Limb (tissue), 2 donors: ENCODE measurements around the gene MGAT4A.
"Not testable (repeated sequence)": the region's sequence is repeated elsewhere in the genome, so short reads cannot be mapped to it uniquely, and the experiment has no call there.

Experiments
- DNase-seq, 2 donors: peaks; one replicate each; pipeline ENCODE4 v3.0.0-alpha.2; 2016; ENCODE audit errors: extremely low spot score in 2 of 2

MGAT4A gene

DNA sequence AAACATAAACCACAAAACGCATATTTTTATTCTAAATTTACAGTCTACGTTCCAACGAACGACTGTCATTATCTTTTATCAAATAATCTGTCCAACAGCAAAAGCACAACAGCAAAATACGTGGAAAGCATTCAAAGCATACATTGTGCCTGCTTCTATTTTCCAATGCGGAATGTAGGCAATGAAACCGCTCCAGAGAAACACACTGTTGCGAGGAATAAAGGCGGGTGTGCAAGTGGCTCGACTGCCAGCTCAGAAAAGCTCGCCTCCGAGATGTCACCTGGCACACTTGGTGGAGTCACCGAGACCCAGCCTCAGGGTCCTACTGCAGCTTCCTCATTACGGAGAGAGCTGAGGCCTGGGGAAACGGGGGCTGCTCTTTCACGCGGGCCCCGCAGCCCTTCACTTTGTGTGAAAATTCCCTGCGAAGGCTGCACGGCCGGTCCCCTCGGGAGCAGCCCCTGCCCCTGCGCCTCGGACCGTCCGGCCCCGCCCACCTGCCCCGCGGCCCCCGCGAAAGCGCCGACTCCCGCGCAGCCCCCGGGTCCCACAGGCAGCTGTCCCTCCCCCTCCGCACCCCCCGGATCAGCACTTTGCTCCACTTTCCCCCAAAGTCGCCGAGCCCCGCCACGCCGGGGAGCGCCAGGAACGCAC lies 752 bp downstream of the MGAT4A start:
- DNase-seq: peak; percentile 24 to 68

DNA sequence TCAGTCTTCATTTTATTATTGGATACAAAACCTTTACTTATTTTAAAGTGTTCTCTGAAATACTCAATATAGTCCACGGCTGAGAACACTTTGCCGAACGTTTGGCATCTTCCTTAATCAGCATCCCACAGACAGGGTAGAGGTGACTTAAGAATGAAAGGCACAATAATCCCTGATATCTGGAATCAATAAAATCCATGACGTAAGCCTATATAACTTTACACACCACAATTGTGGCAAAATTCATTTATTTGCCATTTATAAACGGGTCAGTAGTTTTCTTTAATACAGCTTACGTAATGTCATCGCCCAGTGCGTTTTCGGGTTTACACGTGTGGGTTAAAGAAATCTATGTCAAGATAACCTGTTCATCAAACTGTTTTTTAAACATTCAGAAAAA lies 1.3 kb downstream of the MGAT4A start:
- DNase-seq: no peak

DNA sequence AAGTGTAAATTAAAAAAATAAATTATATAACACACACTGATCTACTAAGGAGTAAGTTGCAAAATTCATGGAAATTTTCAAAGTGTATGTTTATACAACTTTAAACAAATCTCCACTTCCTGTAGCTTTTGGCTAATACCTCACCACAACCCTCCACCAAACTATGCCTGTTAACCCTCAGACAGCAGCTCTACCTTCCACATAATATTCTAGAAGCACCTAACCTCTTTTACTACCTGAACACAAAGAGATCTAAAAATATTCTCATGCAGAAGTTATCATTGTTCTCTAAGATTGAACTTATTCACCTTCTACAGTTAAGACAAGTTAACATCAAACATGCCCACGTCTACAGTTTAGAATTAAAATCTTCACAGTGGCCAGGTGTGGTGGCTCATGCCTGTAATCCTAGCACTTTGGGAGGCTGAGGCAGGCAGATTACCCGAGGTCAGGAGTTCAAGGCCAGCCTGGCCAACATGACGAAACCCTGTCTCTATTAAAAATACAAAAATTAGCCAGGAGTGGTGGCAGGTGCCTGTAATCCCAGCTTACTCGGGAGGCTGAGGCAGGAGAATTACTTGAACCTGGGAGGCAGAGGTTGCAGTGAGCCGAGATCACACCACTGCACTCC lies 2.7 kb downstream of the MGAT4A start:
- DNase-seq: not testable (repeated sequence)

DNA sequence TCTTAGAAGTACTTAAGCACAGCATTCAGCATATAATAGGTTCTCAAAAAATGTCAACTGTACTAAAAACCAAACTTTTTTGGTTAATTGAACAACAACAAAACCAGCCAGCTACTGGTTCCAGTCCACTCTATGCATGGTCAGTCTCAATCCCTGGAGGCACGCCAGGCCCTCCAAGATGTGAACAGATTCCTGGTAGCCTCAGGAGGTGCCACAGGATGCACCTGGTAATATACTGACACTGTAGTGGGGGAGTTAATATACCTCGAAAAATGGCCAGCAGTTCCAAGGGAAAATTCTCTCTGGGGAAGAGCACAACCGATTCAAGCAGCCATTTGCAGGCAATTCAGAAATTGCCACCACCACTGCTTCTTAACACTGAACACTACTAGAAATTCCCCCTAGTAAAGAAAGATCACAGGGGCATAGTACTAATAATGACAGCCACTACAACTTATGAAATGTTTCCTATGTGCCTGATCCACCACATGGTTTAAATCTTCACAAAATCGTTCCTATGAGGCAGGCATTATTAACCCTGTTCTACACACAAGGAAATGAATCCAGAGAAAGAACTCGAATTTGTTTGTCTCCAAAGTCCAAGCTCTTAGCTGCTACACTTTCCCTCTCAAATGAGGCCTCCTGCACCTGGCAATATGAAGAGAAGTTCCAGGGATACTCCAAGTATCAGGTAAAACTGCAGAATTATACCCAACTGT lies 3.4 kb downstream of the MGAT4A start:
- no peak for DNase-seq

DNA sequence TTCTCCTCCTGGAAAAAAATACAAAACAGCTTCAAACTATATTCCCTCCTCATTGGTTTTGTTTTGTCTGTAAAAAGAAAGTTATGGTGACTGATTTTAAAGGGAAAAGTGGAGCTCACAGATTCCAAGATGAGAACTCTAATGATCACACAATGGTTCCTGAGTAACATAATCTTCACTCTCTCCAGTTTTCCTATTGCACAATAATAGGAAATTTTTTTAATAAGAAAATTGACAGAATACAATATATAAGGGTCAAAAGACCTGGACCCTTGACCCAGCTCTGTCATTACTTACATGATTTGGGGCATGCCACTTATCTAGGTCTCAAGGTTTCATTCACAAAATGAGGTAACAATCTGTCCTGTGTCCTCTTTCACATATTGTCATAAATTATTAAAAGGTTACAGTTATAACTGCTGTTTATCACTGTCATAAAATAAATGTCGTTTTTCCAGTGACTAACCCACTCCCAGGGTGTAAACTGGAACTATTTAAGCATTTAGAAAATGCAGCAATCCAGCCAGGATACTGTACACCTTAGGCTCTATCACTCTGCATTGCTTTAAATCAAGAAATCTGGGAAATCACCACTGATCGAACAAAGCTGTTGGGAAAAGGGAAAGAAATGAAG lies 4.1 kb downstream of the MGAT4A start:
- DNase-seq: no peak

DNA sequence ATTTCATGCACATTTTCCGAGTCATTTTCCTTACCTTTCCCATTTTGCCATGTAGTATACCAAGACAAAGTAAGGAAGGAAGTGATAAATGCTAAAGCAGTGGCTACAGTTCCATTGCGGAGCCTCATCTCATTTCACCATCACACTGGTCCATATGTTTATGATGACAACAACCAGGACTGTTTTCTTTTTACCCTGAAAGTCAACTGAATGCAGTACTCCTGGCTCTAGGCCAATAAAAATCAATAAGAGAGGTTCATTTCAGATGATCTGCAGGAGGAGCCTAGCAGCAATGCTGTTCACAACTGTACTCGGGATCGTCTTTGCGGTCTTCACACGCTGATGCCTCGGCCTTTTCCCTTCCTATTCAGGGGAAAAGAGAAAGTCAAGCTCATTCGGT lies 4.7 kb downstream of the MGAT4A start:
- DNase-seq: no peak

DNA sequence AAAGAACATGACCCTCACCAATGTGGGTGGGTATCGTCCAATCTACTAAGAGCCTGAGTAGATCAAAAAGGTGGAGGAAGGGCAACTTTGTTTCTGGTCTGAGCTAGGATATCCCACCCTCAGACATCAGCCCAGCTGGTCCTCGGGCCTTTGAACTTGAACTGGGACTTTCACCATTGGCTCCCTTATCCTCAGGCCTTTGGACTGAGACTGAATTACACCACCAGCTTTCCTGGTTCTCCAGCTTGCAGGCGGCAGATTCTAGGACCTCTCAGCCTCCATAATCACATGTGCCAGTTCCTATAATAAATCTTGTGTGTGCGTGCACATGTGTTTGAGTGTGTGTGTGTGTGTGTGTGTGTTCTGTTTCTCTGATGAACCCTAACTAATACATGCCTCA lies 10.6 kb downstream of the MGAT4A start:
- DNase-seq: no peak

DNA sequence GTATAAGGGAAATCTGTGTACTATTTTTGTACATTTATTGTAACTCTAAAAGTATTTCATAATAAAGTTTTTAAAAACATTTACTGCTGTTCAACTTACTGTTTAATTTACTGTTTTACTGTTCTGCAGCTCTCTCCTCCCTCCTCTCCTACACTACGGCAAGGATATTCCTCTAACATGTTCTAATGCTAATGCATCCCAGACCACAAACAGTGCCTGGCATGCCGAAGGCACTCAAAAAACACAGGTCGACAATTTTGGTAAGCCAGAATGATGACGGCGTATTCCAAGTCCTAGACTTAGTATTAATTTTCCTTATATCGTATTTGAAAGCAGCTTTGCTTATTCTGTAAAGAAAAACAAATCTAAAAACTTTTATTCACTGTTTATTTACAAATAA lies 13.3 kb downstream of the MGAT4A start:
- no peak for DNase-seq

DNA sequence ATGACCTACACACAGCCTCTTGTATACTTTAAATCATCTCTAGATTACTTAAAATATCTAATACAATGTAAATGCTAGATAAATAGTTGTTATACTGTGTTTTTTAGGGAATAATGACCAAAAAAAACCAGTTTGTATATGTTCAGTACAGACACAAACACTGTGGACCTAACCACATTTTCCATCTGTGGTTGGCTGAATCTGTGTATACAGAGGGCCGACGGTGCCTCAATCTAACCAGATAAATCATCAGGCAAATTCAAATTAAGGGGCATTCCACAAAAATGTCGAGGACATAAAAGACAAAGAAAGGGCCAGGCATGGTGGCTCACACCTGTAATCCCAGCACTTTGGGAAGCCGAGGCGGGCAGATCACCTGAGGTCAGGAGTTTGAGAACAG lies 14.1 kb downstream of the MGAT4A start:
- no peak for DNase-seq

DNA sequence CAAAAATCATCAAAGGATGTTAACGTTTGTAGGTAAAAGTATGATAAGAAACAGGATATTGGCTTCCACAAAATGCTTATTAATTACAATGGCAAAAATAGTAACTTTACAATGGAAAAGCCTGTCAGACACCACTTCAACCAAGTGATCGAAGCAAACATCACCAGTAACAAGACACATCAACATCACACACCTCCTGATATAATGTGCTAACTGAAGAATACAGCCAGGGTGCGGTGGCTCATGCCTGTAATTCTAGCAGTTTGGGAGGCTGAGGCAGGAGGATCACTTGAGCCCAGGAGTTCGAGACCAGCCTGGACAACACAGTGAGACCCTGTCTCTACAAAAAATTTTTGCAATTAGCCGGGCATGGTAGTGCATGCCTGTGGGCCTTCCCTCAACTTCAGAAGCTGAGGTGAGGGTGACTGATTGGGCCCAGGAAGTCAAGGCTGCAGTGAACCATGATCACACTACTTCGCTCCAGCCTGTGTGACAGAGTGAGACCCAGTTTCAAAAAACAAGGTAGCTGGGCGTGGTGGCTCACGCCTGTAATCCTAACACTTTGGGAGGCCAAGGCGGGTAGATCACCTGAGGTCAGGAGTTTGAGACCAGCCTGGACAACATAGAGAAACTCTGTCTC lies 15.0 kb downstream of the MGAT4A start:
- no peak for DNase-seq

DNA sequence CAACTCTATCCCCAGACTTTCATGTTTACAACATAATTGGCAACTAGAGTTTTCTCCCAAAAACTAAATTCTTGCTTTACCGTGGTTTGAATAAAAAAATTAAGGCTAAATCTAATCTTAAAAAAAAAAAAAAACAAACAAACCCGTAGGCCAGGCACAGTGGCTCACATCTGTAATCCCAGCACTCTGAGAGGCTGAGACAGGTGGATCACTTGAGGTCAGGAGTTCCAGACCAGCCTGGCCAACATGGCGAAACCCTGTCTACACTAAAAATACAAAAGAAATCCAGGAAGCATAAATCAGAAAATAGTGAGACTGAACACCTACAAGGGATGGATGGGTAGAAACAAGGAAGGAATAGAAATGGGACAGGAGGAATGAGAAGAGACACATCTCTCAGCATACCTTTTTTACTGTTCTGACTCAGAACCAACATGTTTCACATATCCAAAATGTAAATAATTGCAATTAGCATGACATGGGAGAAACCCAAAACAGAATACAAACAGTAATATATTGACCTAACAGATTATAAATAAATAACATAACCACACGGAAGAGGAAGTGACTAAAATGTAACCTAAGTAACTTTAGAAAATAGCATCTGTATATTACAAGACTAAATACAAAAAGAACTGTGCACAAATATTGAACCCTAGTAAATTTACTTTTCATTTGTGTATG lies 17.5 kb downstream of the MGAT4A start:
- no peak for DNase-seq

DNA sequence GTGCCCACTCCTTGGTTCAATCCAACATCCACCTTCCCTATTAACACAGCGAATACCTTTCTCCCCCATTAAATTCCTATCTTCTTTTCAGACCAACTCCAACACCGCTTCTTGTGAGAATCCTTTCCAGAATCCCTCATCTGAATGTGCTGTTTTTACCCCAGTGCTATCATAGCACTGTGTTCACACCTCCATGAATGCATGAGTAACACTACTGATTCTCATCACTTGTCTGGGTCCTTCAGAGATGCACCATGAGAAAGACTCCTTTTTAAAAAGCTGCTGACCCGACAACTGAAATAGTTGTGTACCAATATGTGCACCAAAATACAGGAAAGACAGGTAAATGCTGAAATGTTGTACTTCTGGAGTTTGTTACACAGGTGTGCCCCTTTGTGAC lies 18.8 kb downstream of the MGAT4A start:
- DNase-seq: no peak

DNA sequence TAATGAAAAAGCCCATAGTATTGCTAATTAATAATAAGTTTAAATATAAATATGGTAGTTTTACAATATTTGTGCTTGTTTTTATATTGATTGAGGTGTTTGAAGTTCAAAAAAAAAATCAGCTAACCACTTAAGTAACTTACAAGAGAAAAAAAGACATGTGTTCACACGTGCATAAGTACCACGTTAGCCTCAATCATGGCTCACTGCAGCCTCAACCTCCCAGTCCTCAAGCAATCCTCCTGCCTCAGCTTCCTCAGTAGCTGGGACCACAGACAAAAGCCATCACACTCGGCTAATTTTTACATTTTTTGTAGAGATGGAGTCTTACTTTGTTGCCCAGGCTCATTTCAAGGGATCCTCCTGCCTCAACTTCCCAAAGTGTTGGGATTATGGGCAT lies 19.4 kb downstream of the MGAT4A start:
- DNase-seq: no peak

DNA sequence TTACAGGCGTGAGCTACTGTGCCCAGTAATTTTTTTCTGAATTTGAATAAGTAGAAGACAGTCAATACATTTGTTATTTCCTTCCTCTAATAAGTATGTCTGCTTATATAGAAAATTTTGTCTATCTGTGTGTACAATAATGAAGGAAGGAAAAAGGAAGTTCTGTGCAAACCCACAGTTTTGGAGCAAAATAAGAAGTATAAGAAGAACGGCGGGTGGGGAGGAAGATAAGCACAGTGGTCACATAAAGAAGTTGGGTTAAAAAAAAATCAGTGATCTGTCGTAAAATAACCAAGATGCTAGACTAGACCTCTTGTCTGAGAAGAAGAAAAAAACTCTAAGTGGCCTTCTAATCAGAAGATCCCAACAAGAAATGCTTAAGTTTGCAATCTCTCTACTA lies 20.2 kb downstream of the MGAT4A start:
- no peak for DNase-seq

DNA sequence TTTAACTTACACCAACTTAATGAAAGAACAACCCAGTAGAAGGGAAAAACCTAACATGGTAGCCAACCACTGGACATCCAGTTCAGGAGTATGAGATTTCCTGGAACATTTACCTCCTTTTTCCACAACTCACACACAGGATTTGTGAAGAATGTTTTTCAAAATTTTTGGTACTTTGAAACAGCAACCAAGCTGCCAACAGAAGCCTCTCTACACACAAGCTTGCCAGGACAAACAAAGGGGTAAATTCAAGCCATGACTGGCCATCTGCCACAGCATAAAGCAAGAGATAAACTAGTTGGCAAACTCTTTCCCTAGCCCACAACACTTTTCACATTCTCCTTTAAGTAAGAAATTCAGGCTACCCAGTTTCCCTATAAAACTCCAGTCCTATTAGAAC lies 21.4 kb downstream of the MGAT4A start:
- no peak for DNase-seq

DNA sequence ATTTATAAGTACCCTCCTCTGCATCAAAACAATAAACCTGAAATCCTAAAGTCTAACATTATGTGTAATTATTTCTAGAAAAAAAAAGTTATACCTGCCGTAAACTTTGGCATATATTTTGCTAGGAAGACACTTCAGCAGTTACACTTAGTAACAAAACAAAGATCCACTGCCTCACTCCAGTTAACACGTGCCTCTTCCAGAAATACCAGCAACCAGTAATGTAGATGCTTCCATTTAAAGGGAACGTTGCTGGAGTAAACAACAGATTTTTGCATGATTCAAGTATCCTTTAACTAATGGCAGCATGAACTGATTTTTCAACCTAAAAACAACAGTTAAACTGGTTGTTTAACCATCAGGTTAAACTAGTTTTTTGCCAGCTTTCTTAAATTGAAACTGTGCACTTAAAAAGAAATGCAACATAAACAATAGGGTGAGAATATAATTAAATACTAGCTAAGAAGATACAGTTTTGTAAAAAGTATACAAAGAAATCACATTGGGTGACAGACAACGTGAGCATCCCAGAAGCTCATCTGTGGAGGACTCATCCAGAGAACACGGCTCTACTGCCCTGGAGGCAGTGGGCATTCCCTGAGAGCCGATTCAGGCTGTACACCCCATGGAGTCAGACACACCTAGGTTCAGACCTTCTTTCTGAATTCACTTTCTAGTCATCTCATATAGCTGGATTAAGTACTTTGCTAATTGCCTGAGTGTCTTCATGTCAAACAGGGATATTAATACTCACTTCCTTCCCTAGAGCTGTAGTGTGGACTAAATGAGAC lies 22.3 kb downstream of the MGAT4A start:
- DNase-seq: no peak

DNA sequence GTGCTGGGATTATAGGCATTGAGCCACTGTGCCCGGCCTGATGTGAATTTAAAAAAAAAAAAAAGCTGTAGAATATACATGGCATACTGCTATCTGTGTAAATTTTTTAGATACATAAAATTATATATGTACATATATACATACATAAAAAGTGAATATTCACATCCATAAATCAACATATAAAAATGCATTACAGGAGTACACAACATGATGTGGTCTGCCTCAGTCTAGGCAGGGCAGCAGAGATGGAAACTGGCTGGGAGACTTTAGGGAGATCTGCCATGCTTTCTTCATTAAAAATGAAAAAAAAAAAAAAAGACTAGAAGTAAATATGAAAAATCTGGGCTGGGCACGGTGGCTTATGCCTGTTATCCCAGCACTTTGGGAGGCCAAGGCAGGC lies 24.3 kb downstream of the MGAT4A start:
- DNase-seq: no peak

DNA sequence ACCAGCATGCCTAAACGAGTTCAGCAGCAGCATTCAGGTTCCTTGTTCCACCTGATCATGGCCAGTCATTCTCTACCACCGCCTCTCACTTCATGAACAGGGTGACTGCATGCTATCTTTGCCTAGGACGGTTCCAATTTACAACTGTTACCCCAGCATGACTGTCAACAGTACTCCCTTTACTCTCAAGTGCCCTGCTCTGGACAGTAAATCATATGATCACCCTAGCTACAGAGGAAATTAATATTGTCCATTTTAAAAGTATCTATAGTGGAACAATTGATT lies 25.7 kb downstream of the MGAT4A start:
- DNase-seq: no peak

DNA sequence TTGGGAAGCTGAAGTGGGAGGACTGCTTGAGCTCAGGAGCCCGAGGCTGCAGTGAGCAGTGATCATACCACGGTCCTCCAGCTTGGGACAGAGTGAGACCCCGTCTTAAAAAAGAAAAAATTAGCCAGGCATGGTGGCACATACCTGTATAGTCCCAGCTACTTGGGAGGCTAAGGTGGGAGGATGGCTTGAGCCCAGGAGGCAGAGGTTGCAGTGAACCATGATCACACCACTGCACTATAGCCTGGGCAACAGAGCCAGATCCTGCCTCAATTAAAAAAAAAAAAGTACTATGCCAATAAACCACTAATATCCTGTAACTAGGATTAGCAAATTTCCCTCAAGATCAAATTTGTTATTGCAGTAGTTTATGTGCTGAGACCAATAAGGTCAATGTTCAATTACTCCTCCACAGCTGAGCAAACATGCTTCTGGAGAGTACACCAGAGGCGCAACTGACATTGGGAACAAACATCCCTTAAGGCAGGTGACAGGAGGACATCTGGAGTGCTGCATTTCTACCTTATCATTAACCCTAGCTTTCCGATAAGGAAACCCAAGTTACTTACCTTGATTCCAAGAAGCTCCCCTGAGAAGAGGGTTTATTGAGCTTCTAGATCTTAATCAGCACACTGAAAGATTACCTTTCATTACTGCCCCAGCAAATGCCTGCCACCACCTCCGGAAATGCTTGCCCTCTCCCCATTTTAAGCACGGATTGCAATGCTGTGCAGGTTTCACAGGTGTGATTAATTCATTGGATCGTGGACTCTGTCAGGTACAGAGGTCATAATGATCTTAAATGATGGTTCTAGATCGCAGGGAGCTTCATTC lies 26.2 kb downstream of the MGAT4A start:
- no peak for DNase-seq

DNA sequence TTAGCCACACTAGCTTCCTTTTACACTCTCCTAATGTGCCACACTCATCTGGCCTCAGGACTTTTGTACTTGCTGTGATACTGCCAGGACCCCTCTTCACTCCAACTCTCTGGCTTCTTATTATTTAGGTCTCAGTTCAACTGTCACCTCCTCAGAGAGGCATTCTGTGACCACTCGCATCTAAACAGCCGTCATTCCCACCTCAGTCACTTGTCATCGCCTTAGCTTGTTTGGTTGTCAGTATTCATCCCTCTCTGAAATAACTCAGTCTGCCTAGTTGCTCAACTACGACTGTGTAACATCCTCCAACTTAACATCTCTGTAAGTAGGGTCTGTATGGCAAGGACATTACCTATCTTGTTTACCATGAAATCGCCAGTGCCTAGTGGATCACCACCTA lies 27.2 kb downstream of the MGAT4A start:
- no peak for DNase-seq
